ENCODE results near the gene STRADB. TPM values are rescaled to one million over a fixed set of nuclear protein-coding genes. Genes with fewer than 3 reads are reported as not detected.

The STRADB gene
- total and polyA plus RNA-seq, 2 donors (not counting 3 experiments of a cell fraction or from before 2014, with no cell fraction given) = 6.9 to 16.6 TPM

- no TSS peak for BruUV-seq (replicated peaks)
- H3K9me3 ChIP-seq (replicated peaks; ENCODE audit: control insufficient read depth, insufficient read depth, low read length) = no peaks in the 10 kb centered on the region
- TF ChIP-seq CTCF (IDR thresholded peaks at IDR 0.05; ENCODE audit: extremely low read depth in 1 of 2, insufficient read depth in 1 of 2, low read depth in 1 of 2, low read length in 2 of 2) (no peak), POLR2AphosphoS5 (IDR thresholded peaks at IDR 0.05; ENCODE audit: insufficient read depth, low read depth, low read length) (no peak), POLR2A (IDR thresholded peaks at IDR 0.05; ENCODE audit: low read depth, low read length) (no peak), MYC (IDR thresholded peaks at IDR 0.05; ENCODE audit: low read depth, low read length) (no peak), GATA2 (IDR thresholded peaks at IDR 0.05; ENCODE audit: insufficient read depth, insufficient read length, low read depth, low read length) (no peak), MAX (IDR thresholded peaks at IDR 0.05; ENCODE audit: insufficient read depth, insufficient read length) (no peak), JUN (IDR thresholded peaks at IDR 0.05; ENCODE audit: borderline replicate concordance, insufficient read depth, insufficient read length, low read depth) (no peak), FOS (IDR thresholded peaks at IDR 0.05; ENCODE audit: borderline replicate concordance, insufficient read depth, low read length) (no peak), EZH2 (IDR thresholded peaks at IDR 0.05; ENCODE audit: borderline replicate concordance, low read depth, low read length, severe bottlenecking) (no peak)
- CTCF ChIA-PET = interaction anchor here (1.5 kb wide), 1 partner anchor 31 kb away, joined by 3 read pairs; no protein-coding TSS in a partner anchor
- dilution Hi-C loops (cut with MboI; ENCODE audit: extremely low pct_ligation_motif_present, low sequenced_read_pairs) (no loop called here), intact Hi-C loops (cut with micrococcal nuclease) (no loop called here)
- H3K9me1 ChIP-seq (replicated peaks; ENCODE audit: control insufficient read depth, extremely low read depth, insufficient read depth, low read length) = no peaks in the 10 kb centered on the region
- POLR2A ChIA-PET = no interaction called here
- DNase-seq (ENCODE audit: low read depth, low spot score) (no peak), FAIRE-seq (no peak)
- H3K27me3 ChIP-seq (ENCODE audit: control insufficient read depth in 2 of 2, insufficient read depth in 2 of 2, low read length in 2 of 2) = no peaks in the 10 kb centered on the region
- H3K4me1 ChIP-seq (ENCODE audit: control insufficient read depth, extremely low read depth, insufficient read depth, low read length) = no peaks in the 10 kb centered on the region
- H3K36me3 ChIP-seq (ENCODE audit: control insufficient read depth in 2 of 2, extremely low read depth in 1 of 2, insufficient read depth in 2 of 2, low read length in 2 of 2) = no peaks in the 10 kb centered on the region
- no peak overlapping the region for H3K27ac ChIP-seq (ENCODE audit: insufficient read depth, low read depth, low read length)
- H3K4me2 ChIP-seq (ENCODE audit: insufficient read depth, low read length) = no peak overlapping the region
- H3K4me3 ChIP-seq (replicated peaks in 1 of 3; ENCODE audit: insufficient read depth in 1 of 3, low read depth in 1 of 3, low read length in 3 of 3) = no peak overlapping the region
- H3K79me2 ChIP-seq (ENCODE audit: control insufficient read depth, insufficient read depth, low read length) = peaks cover 21% of the 10 kb centered on the region
- H4K20me1 ChIP-seq (replicated peaks; ENCODE audit: control insufficient read depth, extremely low read depth, insufficient read depth, low read length) = no peaks in the 10 kb centered on the region
- no peak overlapping the region for H3K9ac ChIP-seq (replicated peaks; ENCODE audit: extremely low read depth, insufficient read depth, low read length)
- H2AFZ ChIP-seq (ENCODE audit: low read depth, low read length) = no peak overlapping the region
Observed at GRCh38 chr2:201444746-201445465, 6.6 kb upstream of the STRADB start.

Measured in endothelial cell of umbilical vein (primary cell).